Tibial artery (tissue), 4 donors: ENCODE measurements around the gene GPR137B.

Source experiments
- DNase-seq, 2 donors: peaks; one replicate each; pipeline ENCODE4 v3.0.0-alpha.2; 2019
- H3K27ac ChIP-seq, 2 donors: fragments of 200-600 bp; sonication (generic) in 1 of 2; 1 replicate in 1 of 2; 2 replicates in 1 of 2; pipeline ENCODE4 v1.5.1; 2018 to 2019; ENCODE audit warnings: mild to moderate bottlenecking in 1 of 2
- H3K27me3 ChIP-seq, 2 donors: fragments of 200-600 bp; sonication (generic) in 1 of 2; one replicate each; pipeline versions ENCODE4 v1.5.1 to v1.6.0; 2016 to 2019
- H3K36me3 ChIP-seq, 3 donors: fragments of 200-600 bp; sonication (generic) in 2 of 3; one replicate each; pipeline ENCODE4 v1.5.1; 2016 to 2019; ENCODE audit warnings: mild to moderate bottlenecking in 2 of 3
- H3K4me1 ChIP-seq, 4 donors: fragments of 200-600 bp; sonication (generic) in 2 of 4; 1 replicate in 3 of 4; 2 replicates in 1 of 4; pipeline ENCODE4 v1.5.1; 2016 to 2019
- H3K4me3 ChIP-seq, 2 donors: fragments of 200-600 bp; sonication (generic) in 1 of 2; 1 replicate in 1 of 2; 2 replicates in 1 of 2; pipeline ENCODE4 v1.5.1; 2018 to 2019; ENCODE audit warnings: mild to moderate bottlenecking in 2 of 2
- H3K9me3 ChIP-seq, 3 donors: fragments of 200-600 bp; sonication (generic) in 1 of 3; one replicate each; pipeline ENCODE4 v1.5.1; 2016 to 2019
- intact Hi-C: fragments of 100-400 bp; cut with DNase I; formaldehyde crosslinking; loops from one replicate; pipeline ENCODE4 v1.15.0; 2023; ENCODE audit warnings: low total_unique reads
- TF ChIP-seq, protein P1 (sequence below), 2 experiments: fragments of 200-600 bp in 1 of 2; fragments of 450-650 bp in 1 of 2; IDR thresholded peaks; one replicate each; pipeline ENCODE4 v1.5.1; 2017 to 2019; ENCODE audit warnings: antibody characterized with exemption in 2 of 2, mild to moderate bottlenecking in 1 of 2, moderate library complexity in 1 of 2

GPR137B gene

DNA sequence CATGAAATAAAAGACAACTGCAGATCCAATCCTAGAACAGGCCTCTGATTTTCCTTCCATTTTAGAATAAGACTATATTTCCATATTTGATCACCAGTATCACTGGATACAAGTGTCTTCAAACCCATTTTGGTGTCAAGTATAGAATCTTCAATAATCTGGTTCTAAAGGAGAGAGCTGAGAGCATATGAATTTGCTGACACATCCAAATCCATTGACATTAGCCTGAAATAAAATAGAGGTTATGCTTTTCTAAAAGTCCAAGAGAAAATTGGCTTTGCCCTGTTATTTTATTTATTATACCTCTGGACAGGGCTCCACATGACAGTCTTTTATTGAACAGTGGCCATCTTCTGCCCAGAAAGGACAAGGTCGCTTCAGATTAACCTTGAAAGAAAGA lies 110.8 kb downstream of the GPR137B start:
- H3K4me1 ChIP-seq, result no peaks in the 10 kb centered on the region
- TF ChIP-seq, protein P1, sequence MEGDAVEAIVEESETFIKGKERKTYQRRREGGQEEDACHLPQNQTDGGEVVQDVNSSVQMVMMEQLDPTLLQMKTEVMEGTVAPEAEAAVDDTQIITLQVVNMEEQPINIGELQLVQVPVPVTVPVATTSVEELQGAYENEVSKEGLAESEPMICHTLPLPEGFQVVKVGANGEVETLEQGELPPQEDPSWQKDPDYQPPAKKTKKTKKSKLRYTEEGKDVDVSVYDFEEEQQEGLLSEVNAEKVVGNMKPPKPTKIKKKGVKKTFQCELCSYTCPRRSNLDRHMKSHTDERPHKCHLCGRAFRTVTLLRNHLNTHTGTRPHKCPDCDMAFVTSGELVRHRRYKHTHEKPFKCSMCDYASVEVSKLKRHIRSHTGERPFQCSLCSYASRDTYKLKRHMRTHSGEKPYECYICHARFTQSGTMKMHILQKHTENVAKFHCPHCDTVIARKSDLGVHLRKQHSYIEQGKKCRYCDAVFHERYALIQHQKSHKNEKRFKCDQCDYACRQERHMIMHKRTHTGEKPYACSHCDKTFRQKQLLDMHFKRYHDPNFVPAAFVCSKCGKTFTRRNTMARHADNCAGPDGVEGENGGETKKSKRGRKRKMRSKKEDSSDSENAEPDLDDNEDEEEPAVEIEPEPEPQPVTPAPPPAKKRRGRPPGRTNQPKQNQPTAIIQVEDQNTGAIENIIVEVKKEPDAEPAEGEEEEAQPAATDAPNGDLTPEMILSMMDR (IDR thresholded peaks at IDR 0.05), result no peak

DNA sequence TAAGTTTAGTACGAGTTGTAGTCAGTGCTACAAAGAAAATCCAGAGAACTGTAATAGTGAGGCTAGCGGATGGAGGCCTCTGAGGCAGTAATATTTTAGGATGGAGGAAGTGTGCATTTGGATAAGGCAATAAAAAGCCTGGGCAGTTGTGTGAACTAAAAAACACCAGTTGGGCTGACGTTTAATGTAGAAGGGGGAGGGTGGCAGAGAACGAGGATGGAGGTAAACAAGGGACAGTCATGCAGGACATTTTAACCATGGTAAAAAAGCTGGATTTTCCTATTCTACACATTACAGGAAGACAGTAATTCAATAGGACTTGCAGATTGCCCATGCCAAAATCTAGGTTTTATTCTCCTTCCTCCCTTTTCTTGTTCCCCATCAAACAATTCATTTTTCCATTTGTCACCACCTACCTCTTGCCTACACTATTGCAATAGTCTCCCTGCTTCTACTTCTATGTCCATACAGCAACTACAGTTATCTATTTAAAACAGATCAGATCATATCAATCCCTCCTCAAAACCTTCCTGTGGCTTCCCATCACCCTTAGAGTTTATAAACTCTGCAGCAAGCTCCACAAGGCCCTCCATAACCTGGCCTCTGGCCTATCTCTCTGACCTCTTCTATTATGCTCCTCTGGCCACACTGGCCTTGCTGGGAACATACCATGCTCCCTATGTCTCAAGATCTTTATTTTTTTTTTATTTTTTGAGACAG lies 111.7 kb downstream of the GPR137B start:
- Histone ChIP-seq H3K4me3 (no peak overlapping the region), H3K36me3 (peaks cover 4 to 15% (median 12%) of the 10 kb centered on the region in 3 donors), H3K9me3 (peaks cover 0 to 16% (median 7%) of the 10 kb centered on the region in 3 donors), H3K27me3 (no peaks in the 10 kb centered on the region), H3K4me1 (no peaks in the 10 kb centered on the region), H3K27ac (no peak overlapping the region)
- intact Hi-C loops, result no loop called here
- TF ChIP-seq, protein P1 (IDR thresholded peaks at IDR 0.05), result no peak
- DNase-seq, result no peak

More for the DNA sequence above, 110.8 kb downstream of the GPR137B start:
- Histone ChIP-seq H3K27ac (no peak overlapping the region), H3K4me3 (no peak overlapping the region), H3K27me3 (no peaks in the 10 kb centered on the region), H3K36me3 (peaks cover 0 to 9% (median 6%) of the 10 kb centered on the region in 3 donors), H3K9me3 (peaks cover 0 to 7% (median under 1%) of the 10 kb centered on the region in 3 donors)
- DNase-seq, result no peak
- intact Hi-C loops, result no loop called here

DNA sequence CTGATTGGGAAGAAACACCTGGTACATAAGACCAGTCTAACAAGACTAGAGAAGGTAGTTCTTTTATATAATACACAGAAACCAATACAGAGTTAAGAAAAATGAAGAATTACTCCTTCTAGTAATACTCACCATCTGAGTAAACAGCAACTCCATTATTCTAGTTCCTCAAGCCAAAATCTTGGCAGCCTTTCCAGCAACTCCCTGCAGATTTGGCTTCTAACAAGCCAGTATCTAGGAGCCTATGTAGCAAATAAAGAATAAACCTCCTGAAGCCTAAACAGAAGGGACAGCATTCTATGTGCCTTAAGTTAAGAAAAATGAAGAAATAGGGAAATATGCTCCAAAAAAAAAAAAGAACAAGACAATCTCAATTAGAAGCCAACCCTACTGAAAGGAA lies 114.9 kb downstream of the GPR137B start:
- TF ChIP-seq, protein P1 (IDR thresholded peaks at IDR 0.05), result no peak
- peaks cover 3 to 41% (median 11%) of the 10 kb centered on the region in 3 donors for H3K9me3 ChIP-seq
- intact Hi-C loops, result no loop called here

DNA sequence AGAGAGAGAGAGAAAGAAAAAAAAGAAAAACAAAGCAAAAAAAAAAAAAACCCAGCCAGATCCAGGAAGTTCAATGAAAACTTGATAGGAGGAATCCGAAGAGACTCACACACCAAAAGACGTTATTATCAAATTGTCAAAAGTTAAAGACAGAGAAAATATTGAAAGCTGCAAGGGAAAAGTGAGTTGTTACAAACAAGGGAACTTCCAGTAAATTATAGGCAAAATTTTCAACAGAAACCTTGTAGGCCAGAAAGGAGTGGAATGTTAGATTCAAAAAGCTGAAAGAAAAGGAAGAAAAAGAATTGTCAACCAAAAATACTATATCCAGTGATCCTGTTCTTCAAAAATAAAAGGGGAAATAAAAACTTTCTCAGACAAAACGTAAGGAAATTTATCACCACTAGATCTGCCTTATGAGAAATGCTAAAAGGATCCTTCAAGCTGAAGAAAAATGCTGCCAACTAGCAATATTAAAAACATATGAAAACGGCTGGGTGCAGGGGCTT lies 115.8 kb downstream of the GPR137B start:
- Histone ChIP-seq H3K4me3 (no peak overlapping the region), H3K9me3 (peaks cover 3 to 50% (median 11%) of the 10 kb centered on the region in 3 donors), H3K36me3 (peaks cover 20 to 25% (median 24%) of the 10 kb centered on the region in 3 donors), H3K4me1 (no peaks in the 10 kb centered on the region), H3K27me3 (no peaks in the 10 kb centered on the region), H3K27ac (no peak overlapping the region)
- intact Hi-C loops, result no loop called here
- TF ChIP-seq, protein P1 (IDR thresholded peaks at IDR 0.05), result no peak
- no peak for DNase-seq

More for the DNA sequence above, 114.9 kb downstream of the GPR137B start:
- H3K36me3 ChIP-seq, result peaks cover 11 to 24% (median 15%) of the 10 kb centered on the region in 3 donors
- no peak overlapping the region for H3K27ac ChIP-seq
- DNase-seq, result no peak
- no peaks in the 10 kb centered on the region for H3K4me1 ChIP-seq
- H3K4me3 ChIP-seq, result no peak overlapping the region
- no peaks in the 10 kb centered on the region for H3K27me3 ChIP-seq
